K562 (cell line): ENCODE results near the gene FBP1. TPM values are rescaled to one million over a fixed set of nuclear protein-coding genes. Genes with fewer than 3 reads are reported as not detected.

Source experiments
- CREM ChIP-seq: IDR thresholded peaks from 2 replicates; pipeline ENCODE4 v1.6.1; 2014; ENCODE audit warnings: antibody characterized with exemption, low read depth
- EGR1 ChIP-seq: fragments of 450-650 bp; conservative IDR thresholded peaks from 2 replicates; pipeline ENCODE4 v1.6.1; 2017; ENCODE audit warnings: mild to moderate bottlenecking
- ESRRB ChIP-seq: fragments of 250-450 bp; sonication (Bioruptor Pico); IDR thresholded peaks from 2 replicates; pipeline ENCODE4 v1.5.0; 2020; ENCODE audit warnings: mild to moderate bottlenecking, moderate library complexity, borderline replicate concordance
- ETV6 ChIP-seq, 3 experiments: fragments of 150-350 bp in 1 of 3; sonication (generic) in 1 of 3; formaldehyde crosslinking in 1 of 3; IDR thresholded peaks; 2 replicates each; pipeline versions ENCODE4 v1.6.1 to v1.8.0; 2014 to 2022; ENCODE audit warnings: borderline replicate concordance in 2 of 3, low read depth in 2 of 3, antibody characterized with exemption in 1 of 3, low read length in 1 of 3, mild to moderate bottlenecking in 1 of 3, missing genetic modification reagents in 1 of 3
- GTF2A2 ChIP-seq: IDR thresholded peaks from 2 replicates; pipeline ENCODE4 v1.6.1; 2016; ENCODE audit warnings: mild to moderate bottlenecking, missing genetic modification characterization, missing compliant biosample characterization
- HDGF ChIP-seq: fragments of 450-650 bp; IDR thresholded peaks from 2 replicates; pipeline ENCODE4 v1.6.1; 2016
- MYC ChIP-seq, 2 experiments: fragments of 250-450 bp in 1 of 2; sonication (Bioruptor Pico) in 1 of 2; IDR thresholded peaks; 2 replicates each; pipeline versions ENCODE4 v1.5.1 to v1.6.1; 2012 to 2021; ENCODE audit warnings: low read depth in 2 of 2, borderline replicate concordance in 1 of 2, improper control_type of control experiment in 1 of 2, low read length in 1 of 2, mild to moderate bottlenecking in 1 of 2, moderate library complexity in 1 of 2
- PCBP2 ChIP-seq: fragments of 200-400 bp; formaldehyde crosslinking; IDR thresholded peaks from 2 replicates; pipeline ENCODE4 v1.6.1; 2018; ENCODE audit warnings: low read length, low read depth, mild to moderate bottlenecking, moderate library complexity; ENCODE audit not compliant: poor library complexity, severe bottlenecking
- PML ChIP-seq: IDR thresholded peaks from 2 replicates; pipeline ENCODE4 v1.6.1; 2012; ENCODE audit warnings: low read length, inconsistent platforms
- POLR2A ChIP-seq: fragments of 450-650 bp; conservative IDR thresholded peaks from 2 replicates; pipeline ENCODE4 v1.6.1; 2016
- RNF2 ChIP-seq: sonication (generic); IDR thresholded peaks from 2 replicates; pipeline ENCODE4 v1.6.1; 2016
- RUNX1 ChIP-seq: sonication (generic); IDR thresholded peaks from 2 replicates; pipeline ENCODE4 v1.6.1; 2016; ENCODE audit warnings: antibody characterized with exemption, low read depth
- YBX1 ChIP-seq: fragments of 450-650 bp; IDR thresholded peaks from 2 replicates; pipeline ENCODE4 v1.7.1; 2016; ENCODE audit warnings: mild to moderate bottlenecking
- YY1 ChIP-seq, 3 experiments: IDR thresholded peaks; 2 replicates each; pipeline ENCODE4 v1.6.1; 2011; ENCODE audit warnings: low read length in 2 of 3, mild to moderate bottlenecking in 2 of 3, moderate library complexity in 2 of 3, borderline replicate concordance in 1 of 3, control low read depth in 1 of 3, low read depth in 1 of 3; ENCODE audit not compliant: insufficient read depth in 3 of 3, insufficient replicate concordance in 2 of 3, control insufficient read depth in 1 of 3, insufficient read length in 1 of 3; ENCODE audit errors: extremely low read depth in 1 of 3
- ZEB2 ChIP-seq: fragments of 450-650 bp; IDR thresholded peaks from 2 replicates; pipeline ENCODE4 v1.6.1; 2016
- ZNF224 ChIP-seq: sonication (generic); formaldehyde crosslinking; IDR thresholded peaks from 2 replicates; pipeline ENCODE4 v1.8.0; 2022; ENCODE audit warnings: mild to moderate bottlenecking, missing genetic modification reagents
- ZNF3 ChIP-seq: fragments of 250-450 bp; sonication (Bioruptor Pico); IDR thresholded peaks from 2 replicates; pipeline ENCODE4 v1.5.0; 2021; ENCODE audit warnings: mild to moderate bottlenecking, moderate library complexity
- ZNF644 ChIP-seq: fragments of 200-800 bp; sonication (Bioruptor generic); IDR thresholded peaks from 2 replicates; pipeline ENCODE4 v1.6.1; 2016; ENCODE audit warnings: low read depth, missing genetic modification characterization, missing compliant biosample characterization
- ZNF766 ChIP-seq: fragments of 200-800 bp; sonication (Bioruptor generic); conservative IDR thresholded peaks from 2 replicates; pipeline ENCODE4 v1.6.1; 2016; ENCODE audit warnings: missing genetic modification characterization, missing compliant biosample characterization
- polyA plus RNA-seq, 8 experiments: library from polyadenylated mRNA; depleted of rRNA in 4 of 8; stranded (reverse) in 5 of 8; unstranded in 3 of 8; fragments of >200 nt; fragmentation: Nextera tagmentation in 2 of 8; fragmentation: Illumina TruSeq in 1 of 8; extraction: Ambion mirVana in 2 of 8; extraction: Trizol in 1 of 8; gene quantifications; 2 replicates each; pipeline versions ENCODE4 v1.2.1 to v1.2.3, GENCODE V29; 2011 to 2014; ENCODE audit warnings: inconsistent platforms in 1 of 8, missing spikeins in 1 of 8
- total RNA-seq, 7 experiments: library from RNA; depleted of rRNA in 6 of 7; stranded (reverse); fragments of >200 nt in 6 of 7; fragmentation: Illumina TruSeq in 2 of 7; extraction: Trizol in 2 of 7; gene quantifications; 2 replicates each; pipeline versions ENCODE4 v1.2.1 to v1.2.3, GENCODE V29; 2011 to 2021; ENCODE audit warnings: low replicate concordance in 1 of 7
- TF ChIP-seq, protein P1 (sequence below): sonication (generic); formaldehyde crosslinking; IDR thresholded peaks from 2 replicates; pipeline ENCODE4 v1.8.1; 2023; ENCODE audit warnings: mild to moderate bottlenecking, missing genetic modification reagents
- TF ChIP-seq, protein P2 (sequence below), 2 experiments: fragments of 450-650 bp in 1 of 2; sonication (generic) in 1 of 2; formaldehyde crosslinking; conservative IDR thresholded peaks; 2 replicates each; pipeline versions ENCODE4 v1.4.0 to v1.8.1; 2020 to 2022; ENCODE audit warnings: mild to moderate bottlenecking in 1 of 2, missing genetic modification reagents in 1 of 2
- TF ChIP-seq, protein P3 (sequence below): fragments of 250-450 bp; sonication (Bioruptor Pico); IDR thresholded peaks from 2 replicates; pipeline ENCODE4 v1.5.0; 2022; ENCODE audit warnings: mild to moderate bottlenecking

FBP1 gene
- total and polyA plus RNA-seq, 9 of the 15 experiments (the other 6 are each of a cell fraction or from before 2014, with no cell fraction given), result 0.24 TPM; not detected in 8

DNA sequence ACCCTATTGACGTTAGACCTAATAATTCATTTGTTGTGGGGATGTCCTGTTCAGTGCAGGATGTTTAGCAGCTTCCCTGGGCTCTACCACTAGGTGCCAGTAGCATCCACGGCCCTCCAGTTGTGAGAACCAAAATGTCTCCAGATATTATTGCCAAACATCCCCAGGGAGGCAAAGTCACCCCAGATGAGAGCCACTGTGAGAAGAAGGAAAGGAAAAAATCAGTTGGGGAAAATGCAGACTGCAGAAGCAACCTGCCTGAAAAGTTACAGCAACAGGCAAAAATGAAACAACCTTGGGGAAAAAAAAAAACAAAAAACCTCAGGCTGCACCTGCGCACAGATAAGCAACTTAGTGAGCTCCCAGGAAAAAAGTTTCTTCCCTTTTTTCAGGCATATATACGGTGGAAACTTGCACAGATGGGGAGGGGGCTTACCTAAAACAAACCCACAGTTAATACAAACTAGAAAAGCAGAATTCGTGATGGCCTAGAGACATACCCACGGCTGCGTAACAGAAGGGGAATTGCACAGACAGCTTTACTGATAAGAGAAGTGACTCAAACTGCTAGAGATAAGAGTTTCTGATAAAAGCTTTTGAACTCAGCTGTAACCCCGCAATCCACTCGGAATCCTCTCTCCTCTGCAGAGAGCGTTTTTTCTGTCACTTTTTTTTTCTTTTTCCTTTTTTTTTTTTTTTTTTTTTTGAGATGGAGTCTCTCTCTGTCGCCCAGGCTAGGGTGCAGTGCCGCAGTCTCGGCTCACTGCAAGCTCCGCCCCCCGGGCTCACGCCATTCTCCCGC, 29.8 kb upstream of the FBP1 start (continued):
- TF ChIP-seq, protein P1, sequence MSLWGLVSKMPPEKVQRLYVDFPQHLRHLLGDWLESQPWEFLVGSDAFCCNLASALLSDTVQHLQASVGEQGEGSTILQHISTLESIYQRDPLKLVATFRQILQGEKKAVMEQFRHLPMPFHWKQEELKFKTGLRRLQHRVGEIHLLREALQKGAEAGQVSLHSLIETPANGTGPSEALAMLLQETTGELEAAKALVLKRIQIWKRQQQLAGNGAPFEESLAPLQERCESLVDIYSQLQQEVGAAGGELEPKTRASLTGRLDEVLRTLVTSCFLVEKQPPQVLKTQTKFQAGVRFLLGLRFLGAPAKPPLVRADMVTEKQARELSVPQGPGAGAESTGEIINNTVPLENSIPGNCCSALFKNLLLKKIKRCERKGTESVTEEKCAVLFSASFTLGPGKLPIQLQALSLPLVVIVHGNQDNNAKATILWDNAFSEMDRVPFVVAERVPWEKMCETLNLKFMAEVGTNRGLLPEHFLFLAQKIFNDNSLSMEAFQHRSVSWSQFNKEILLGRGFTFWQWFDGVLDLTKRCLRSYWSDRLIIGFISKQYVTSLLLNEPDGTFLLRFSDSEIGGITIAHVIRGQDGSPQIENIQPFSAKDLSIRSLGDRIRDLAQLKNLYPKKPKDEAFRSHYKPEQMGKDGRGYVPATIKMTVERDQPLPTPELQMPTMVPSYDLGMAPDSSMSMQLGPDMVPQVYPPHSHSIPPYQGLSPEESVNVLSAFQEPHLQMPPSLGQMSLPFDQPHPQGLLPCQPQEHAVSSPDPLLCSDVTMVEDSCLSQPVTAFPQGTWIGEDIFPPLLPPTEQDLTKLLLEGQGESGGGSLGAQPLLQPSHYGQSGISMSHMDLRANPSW (CRISPR knock-in tag), result no peak
- TF ChIP-seq, protein P2, sequence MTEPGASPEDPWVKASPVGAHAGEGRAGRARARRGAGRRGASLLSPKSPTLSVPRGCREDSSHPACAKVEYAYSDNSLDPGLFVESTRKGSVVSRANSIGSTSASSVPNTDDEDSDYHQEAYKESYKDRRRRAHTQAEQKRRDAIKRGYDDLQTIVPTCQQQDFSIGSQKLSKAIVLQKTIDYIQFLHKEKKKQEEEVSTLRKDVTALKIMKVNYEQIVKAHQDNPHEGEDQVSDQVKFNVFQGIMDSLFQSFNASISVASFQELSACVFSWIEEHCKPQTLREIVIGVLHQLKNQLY (CRISPR knock-in tag; conservative IDR thresholded peaks at IDR 0.05), result no peak
- no peak for TF ChIP-seq PCBP2
- TF ChIP-seq YY1 (IDR thresholded peaks at IDR 0.05; ENCODE audit: borderline replicate concordance in 1 of 3, control insufficient read depth in 1 of 3, extremely low read depth in 1 of 3, insufficient read depth in 3 of 3, insufficient read length in 1 of 3, insufficient replicate concordance in 2 of 3, low read depth in 1 of 3, low read length in 2 of 3), result peak in 2 of 3 experiments; percentile 25 to 32
- TF ChIP-seq ZNF3 (CRISPR knock-in tag), result no peak
- TF ChIP-seq CREM, result peak; percentile 42; the same call in 1 of the 2 replicates
- TF ChIP-seq ETV6 (IDR thresholded peaks at IDR 0.05; ENCODE audit: borderline replicate concordance in 1 of 2, low read depth in 2 of 2, low read length in 1 of 2), result no peak
- TF ChIP-seq ETV6 (CRISPR knock-in tag; IDR thresholded peaks at IDR 0.05; ENCODE audit: borderline replicate concordance), result no peak
- no peak for TF ChIP-seq MYC (IDR thresholded peaks at IDR 0.05; ENCODE audit: low read depth, low read length)
- no peak for TF ChIP-seq MYC (CRISPR knock-in tag; IDR thresholded peaks at IDR 0.05; ENCODE audit: borderline replicate concordance, low read depth)
- TF ChIP-seq ZNF224 (CRISPR knock-in tag), result no peak
- 0 out of 2 replicates have a peak, but pooled peaks have one; percentile 25 for TF ChIP-seq RNF2
- 0 out of 2 replicates have a peak, but pooled peaks have one; percentile 24 for TF ChIP-seq ZEB2
- TF ChIP-seq, protein P3, sequence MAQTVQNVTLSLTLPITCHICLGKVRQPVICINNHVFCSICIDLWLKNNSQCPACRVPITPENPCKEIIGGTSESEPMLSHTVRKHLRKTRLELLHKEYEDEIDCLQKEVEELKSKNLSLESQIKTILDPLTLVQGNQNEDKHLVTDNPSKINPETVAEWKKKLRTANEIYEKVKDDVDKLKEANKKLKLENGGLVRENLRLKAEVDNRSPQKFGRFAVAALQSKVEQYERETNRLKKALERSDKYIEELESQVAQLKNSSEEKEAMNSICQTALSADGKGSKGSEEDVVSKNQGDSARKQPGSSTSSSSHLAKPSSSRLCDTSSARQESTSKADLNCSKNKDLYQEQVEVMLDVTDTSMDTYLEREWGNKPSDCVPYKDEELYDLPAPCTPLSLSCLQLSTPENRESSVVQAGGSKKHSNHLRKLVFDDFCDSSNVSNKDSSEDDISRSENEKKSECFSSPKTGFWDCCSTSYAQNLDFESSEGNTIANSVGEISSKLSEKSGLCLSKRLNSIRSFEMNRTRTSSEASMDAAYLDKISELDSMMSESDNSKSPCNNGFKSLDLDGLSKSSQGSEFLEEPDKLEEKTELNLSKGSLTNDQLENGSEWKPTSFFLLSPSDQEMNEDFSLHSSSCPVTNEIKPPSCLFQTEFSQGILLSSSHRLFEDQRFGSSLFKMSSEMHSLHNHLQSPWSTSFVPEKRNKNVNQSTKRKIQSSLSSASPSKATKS (CRISPR knock-in tag), result no peak
- no peak for TF ChIP-seq ESRRB (CRISPR knock-in tag)
- no peak for TF ChIP-seq EGR1
- 0 out of 2 replicates have a peak, but pooled peaks have one; percentile 22 for TF ChIP-seq ZNF766 (CRISPR knock-in tag)
- TF ChIP-seq PML, result no peak
- no peak for TF ChIP-seq POLR2A
- no peak for TF ChIP-seq ZNF644 (tag)
- TF ChIP-seq RUNX1, result no peak
- TF ChIP-seq HDGF, result no peak
- no peak for TF ChIP-seq GTF2A2 (tag)
- no peak for TF ChIP-seq YBX1
